HG03095 (cell line): ENCODE data around the gene KCNS1.

Source experiments
- ATAC-seq: cut with Tn5 transposase; IDR thresholded peaks from one replicate; pipeline ENCODE4 v1.9.1; 2021; ENCODE audit warnings: moderate library complexity; ENCODE audit not compliant: unreplicated experiment

Gene KCNS1

GRCh38 chr20:45109634-45110033 lies 8.7 kb upstream of the KCNS1 start:
- no peak for ATAC-seq

GRCh38 chr20:45105317-45105716 lies 4.4 kb upstream of the KCNS1 start:
- no peak for ATAC-seq

GRCh38 chr20:45104786-45105185 lies 3.9 kb upstream of the KCNS1 start:
- no peak for ATAC-seq

DNA sequence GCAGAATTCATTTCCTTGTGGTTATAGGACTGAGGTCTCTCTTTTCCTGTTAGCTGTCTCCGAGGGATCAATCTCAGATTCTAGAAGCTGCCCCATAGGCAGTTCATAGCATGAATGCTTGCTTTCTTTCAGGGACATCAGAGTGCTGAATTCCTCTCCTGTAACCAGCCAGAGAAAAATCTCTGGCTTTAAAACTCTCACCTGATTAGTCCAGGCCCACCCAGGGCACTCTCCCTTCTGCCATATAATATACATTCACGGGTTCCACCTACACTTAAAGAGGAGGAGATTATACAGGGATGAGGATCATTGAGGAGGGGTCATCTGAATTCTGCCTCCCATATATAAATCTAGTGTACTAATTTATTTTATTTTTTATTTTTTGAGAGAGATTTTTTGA lies 2.1 kb upstream of the KCNS1 start:
- ATAC-seq: no peak

DNA sequence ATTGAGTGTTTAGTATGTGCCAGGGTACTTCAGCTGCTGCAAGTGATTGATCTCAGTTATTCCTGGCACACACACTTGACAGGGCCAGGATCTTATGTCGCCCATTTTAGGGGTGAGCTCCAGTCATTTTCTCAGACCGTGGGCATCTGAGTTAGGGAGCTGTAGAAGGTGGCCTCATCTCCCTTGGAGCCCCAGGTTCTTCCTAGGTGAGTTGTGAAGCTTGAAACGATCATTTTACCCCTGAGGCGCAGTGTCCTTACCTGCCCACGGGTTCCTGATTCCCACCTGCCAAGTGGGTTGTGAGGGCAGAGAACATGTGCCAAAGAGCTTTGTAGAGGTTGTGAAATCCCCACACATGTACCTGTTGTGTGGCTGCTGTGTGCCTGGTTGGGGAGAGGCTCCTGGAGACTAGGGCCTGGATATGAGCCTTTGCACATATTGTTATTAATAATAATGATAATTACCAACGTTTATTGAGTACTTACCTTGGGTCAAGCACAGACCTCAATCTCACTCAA lies 465 bp upstream of the KCNS1 start:
- no peak for ATAC-seq

DNA sequence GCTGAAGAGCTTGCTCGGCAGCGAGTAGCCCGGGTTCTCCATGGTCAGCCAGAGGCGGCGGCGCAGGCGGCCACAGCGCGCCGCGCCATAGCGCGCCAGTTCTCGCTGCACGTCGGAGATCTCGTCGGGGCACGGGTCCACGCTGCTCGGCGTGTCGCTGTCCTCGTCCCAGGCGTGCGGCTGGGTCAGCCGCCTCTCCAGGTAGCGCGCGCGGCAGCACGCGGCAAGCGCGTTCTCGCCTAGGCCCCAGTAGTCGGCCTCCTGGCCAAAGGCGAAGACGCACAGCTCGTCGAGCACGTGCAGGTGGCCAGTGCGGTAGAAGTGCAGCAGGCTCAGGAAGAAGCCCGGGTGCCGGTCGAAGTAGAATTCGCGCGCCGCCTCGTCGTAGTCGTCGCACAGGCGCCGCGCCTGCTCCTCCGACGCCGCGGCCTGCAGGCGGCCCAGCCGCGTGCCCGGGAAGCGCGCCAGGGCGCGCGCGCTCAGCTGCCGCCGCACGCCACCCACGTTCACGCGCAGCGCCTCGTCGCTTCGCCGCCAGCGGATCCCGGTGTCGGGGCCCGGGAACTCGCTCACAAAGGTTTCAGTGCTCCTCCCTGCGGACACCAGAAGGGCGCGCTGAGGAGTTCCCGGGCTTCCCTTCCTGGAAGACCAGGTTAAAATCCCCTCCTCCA lies 2.7 kb downstream of the KCNS1 start:
- no peak for ATAC-seq

GRCh38 chr20:45097485-45098102 lies 3.3 kb downstream of the KCNS1 start:
- no peak for ATAC-seq

DNA sequence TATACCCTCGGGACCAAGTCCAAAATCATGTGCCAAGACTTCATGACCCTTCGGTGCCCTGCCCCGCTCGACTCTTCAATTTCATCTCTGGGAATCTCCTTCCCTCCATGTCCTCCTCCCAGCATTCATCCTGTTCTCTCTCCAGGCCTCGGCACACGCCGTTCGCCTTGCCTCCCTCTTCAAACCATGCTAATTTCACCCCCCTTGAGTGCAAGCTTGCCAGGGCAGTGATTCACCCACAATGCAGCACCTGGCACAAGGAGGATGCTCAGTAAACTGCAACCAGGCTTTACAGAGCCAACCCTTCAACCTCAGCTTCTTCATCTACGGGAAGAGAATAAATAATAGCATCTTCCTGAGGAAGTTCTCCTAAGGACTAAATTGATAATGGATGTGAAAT lies 4.1 kb downstream of the KCNS1 start:
- no peak for ATAC-seq

- no peak for ATAC-seq
These were observed 5.1 kb downstream of the KCNS1 start for GRCh38 chr20:45095805-45096238.

- ATAC-seq: no peak
These were observed 5.9 kb downstream of the KCNS1 start for GRCh38 chr20:45094864-45095574.

DNA sequence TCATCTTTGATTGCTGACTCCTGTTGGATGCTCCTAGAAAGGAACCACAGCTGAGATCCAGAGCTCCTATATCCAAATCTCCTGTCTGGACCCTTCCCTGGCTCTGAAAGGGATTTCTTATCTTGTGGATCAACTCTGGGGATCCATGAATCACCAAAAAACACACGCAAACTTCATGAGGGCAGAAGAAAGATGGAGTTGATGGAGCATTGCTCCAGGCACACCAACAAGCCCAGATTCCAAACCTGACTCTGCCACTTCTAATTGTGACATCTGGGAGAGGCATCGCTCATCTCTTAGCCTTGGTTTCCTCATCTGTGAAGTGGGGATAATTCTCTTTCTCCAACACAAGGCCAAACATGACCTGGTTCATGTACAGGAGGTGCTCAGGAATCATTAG lies 6.7 kb downstream of the KCNS1 start:
- no peak for ATAC-seq

DNA sequence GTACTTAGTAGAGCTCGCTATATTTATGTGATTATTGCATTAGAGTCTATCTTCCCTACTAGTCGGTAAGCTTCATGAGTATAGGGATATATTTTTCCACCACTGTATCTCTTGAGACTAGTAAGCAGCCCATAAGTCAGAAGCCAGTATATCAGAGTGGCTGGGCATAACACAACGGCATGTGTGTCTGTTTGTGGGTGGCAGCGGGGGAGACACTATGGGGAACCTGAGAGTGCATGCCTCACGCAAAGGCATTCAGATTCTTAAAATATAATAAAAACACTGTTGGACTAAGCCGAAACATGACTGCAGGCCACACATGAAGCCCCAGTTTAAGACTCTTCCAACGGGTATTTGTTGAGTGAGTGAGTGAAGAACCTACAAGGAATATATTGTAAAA lies 8.0 kb downstream of the KCNS1 start:
- no peak for ATAC-seq

DNA sequence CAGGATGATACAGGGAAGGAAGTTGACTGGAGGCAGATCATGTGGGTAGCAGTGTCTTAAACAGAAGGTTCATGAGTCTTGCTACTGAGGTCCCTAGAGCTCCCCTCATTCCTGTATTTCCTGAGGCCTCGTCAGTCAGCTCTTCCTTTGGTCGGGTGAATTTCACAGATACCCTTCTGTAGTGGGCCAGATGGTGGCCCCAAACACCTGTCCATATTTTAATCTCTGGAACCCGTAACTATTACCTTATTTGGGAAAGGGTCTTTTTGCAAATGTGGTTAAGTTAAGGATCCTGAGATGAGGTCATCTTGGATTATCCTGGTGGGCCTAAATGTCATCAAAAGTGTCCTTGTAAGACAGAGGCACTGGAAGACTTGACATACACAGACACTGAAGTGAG lies 9.6 kb downstream of the KCNS1 start:
- ATAC-seq: no peak

- ATAC-seq: no peak
These were observed 10.4 kb downstream of the KCNS1 start for GRCh38 chr20:45090481-45090880.

- no peak for ATAC-seq
These were observed 12.7 kb downstream of the KCNS1 start for GRCh38 chr20:45088247-45088646.

GRCh38 chr20:45087814-45088213 lies 13.1 kb downstream of the KCNS1 start:
- no peak for ATAC-seq

- ATAC-seq: no peak
These were observed 13.7 kb downstream of the KCNS1 start for GRCh38 chr20:45087097-45087790.

DNA sequence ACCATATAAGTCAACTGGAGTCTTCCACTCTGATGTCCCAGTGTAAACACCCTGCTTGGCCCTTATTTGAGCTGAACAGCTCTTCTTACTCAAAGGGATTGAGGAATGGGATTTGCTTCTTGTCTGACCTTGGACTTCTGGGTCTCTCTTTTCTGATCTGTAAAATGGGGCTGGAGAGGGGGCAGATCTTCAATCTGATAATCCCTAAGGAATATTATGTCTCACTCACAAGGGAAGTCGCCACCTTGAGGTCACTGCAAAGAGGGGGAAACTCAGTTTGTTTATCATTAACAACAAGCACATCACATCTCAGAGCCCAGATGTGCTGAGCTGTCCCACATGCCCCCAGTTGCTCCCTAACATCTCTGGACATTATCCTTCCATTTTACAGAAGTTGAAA lies 15.1 kb downstream of the KCNS1 start:
- ATAC-seq: no peak

GRCh38 chr20:45085289-45085688 lies 15.6 kb downstream of the KCNS1 start:
- no peak for ATAC-seq

DNA sequence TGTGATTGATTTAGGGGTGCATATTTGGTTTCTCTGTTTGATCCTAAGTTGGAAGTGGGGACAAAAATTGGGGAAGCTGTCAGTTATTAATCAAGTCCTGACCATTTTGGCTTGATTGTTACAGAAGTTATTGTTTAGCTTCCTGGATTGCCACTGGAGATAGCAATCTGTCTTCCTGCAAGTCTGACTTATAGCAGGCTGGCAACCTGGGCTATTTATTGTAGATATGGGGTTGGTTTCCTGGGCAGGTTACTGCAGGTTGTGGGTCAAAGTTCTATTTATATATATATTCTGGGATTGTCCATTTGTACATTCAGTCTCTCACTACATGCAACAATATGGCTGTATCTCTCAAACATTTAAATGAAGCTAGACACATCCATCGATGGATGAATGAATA lies 17.8 kb downstream of the KCNS1 start:
- no peak for ATAC-seq

DNA sequence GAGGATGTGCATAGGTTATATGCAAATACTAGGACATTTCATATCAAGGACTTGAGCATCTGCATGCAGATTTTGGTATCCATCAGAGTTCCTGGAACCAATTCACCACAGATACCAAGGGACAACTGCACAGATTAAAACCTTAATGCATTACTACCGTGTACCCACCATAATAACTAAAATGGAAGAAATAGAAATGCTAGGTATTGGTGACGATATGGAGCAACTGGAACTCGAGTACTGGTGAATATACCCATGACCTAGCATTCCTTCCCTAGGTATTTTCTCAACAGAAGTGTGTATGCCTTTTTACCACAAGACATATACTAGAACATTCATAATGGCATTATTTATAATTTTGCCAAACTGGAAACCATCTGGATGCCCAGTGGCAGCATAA lies 18.5 kb downstream of the KCNS1 start:
- ATAC-seq: no peak
